A549 (cell line): ENCODE results near the gene ARIH2. TPM values are rescaled to one million over a fixed set of nuclear protein-coding genes. Genes with fewer than 3 reads are reported as not detected.

Experiments used
- ATAC-seq, 2 experiments: fragments of 200-7000 bp in 1 of 2; fragments of >200 bp in 1 of 2; cut with Nextera tagmentation in 1 of 2; cut with Tn5 transposase in 1 of 2; 3 replicates each; pipeline versions ENCODE4 v1.8.0 to v1.9.1; 2018 to 2020; ENCODE audit warnings: mild to moderate bottlenecking in 1 of 2, moderate library complexity in 1 of 2
- CTCF ChIA-PET: fragments of 300-600 bp; sonication (Branson Sonifier 250); formaldehyde crosslinking; extraction: SDS; loops from one replicate; lab custom pipeline; 2021; ENCODE audit warnings: antibody characterized with exemption, inconsistent platforms; lab: Yijun Ruan, JAX
- POLR2A ChIA-PET: fragments of 350-600 bp; formaldehyde crosslinking; extraction: SDS; loops from one replicate; lab custom pipeline; 2021; ENCODE audit warnings: antibody characterized with exemption, inconsistent platforms; lab: Yijun Ruan, JAX
- DNase-seq, 2 experiments: peaks; one replicate each; pipeline versions ENCODE4 v3.0.0 to v3.0.0-alpha.2; 2011 to 2016; ENCODE audit warnings: low read depth in 1 of 2, low spot score in 1 of 2
- FAIRE-seq: peaks from 2 replicates; lab custom pipeline; 2011; peaks lifted over from hg19 to GRCh38; lab: Jason Lieb, UNC
- H3K27ac ChIP-seq, 2 experiments: fragments of >200 bp; sonication (Bioruptor Twin); formaldehyde crosslinking; 3 replicates each; pipeline ENCODE4 v1.5.1; 2016 to 2017
- H3K4me1 ChIP-seq: fragments of >200 bp; sonication (Bioruptor Twin); formaldehyde crosslinking; 3 replicates; pipeline ENCODE4 v1.6.1; 2016
- H3K4me2 ChIP-seq: fragments of >200 bp; sonication (Bioruptor Twin); formaldehyde crosslinking; 3 replicates; pipeline ENCODE4 v1.6.1; 2016
- H3K4me3 ChIP-seq: fragments of >200 bp; sonication (Bioruptor Twin); formaldehyde crosslinking; 3 replicates; pipeline ENCODE4 v1.5.1; 2016
- H3K9me3 ChIP-seq: fragments of >200 bp; sonication (Bioruptor Twin); formaldehyde crosslinking; 3 replicates; pipeline ENCODE4 v1.6.1; 2016
- ATOH8 ChIP-seq: fragments of 250-450 bp; sonication (Bioruptor Pico); IDR thresholded peaks from 2 replicates; pipeline ENCODE4 v1.5.0; 2020; ENCODE audit warnings: low read depth, mild to moderate bottlenecking, moderate library complexity
- BHLHE40 ChIP-seq: IDR thresholded peaks from 2 replicates; pipeline ENCODE4 v1.6.1; 2012; ENCODE audit warnings: low read depth, low read length, inconsistent platforms
- CHD2 ChIP-seq: fragments of 150-350 bp; IDR thresholded peaks from 2 replicates; pipeline ENCODE4 v1.6.1; 2014; ENCODE audit warnings: low read length; ENCODE audit not compliant: partially characterized antibody
- CHD4 ChIP-seq: fragments of 200-600 bp; sonication (generic); IDR thresholded peaks from 2 replicates; pipeline ENCODE4 v1.6.1; 2016; ENCODE audit warnings: antibody characterized with exemption, mild to moderate bottlenecking, borderline replicate concordance
- CTCF ChIP-seq: fragments of >200 bp; sonication (Bioruptor Twin); formaldehyde crosslinking; IDR thresholded peaks from 3 replicates; pipeline ENCODE4 v1.5.1; 2016
- E2F6 ChIP-seq: IDR thresholded peaks from 2 replicates; pipeline ENCODE4 v1.6.1; 2012; ENCODE audit warnings: low read depth, borderline replicate concordance
- EHMT2 ChIP-seq: fragments of 200-600 bp; sonication (generic); IDR thresholded peaks from 2 replicates; pipeline ENCODE4 v1.6.1; 2016; ENCODE audit warnings: antibody characterized with exemption, low read depth, mild to moderate bottlenecking, moderate library complexity
- ESRRA ChIP-seq: fragments of 150-350 bp; IDR thresholded peaks from 2 replicates; pipeline ENCODE4 v1.6.1; 2014; ENCODE audit warnings: mild to moderate bottlenecking, low read length, borderline replicate concordance
- FOSL2 ChIP-seq, 2 experiments: fragments of 450-650 bp in 1 of 2; fragments of >200 bp in 1 of 2; sonication (Bioruptor Twin) in 1 of 2; formaldehyde crosslinking; IDR thresholded peaks; 2 replicates each; pipeline versions ENCODE4 v1.5.0 to v1.6.1; 2016 to 2020; ENCODE audit warnings: mild to moderate bottlenecking in 1 of 2, moderate library complexity in 1 of 2
- GATA3 ChIP-seq: IDR thresholded peaks from 2 replicates; pipeline ENCODE4 v1.6.1; 2012; ENCODE audit warnings: borderline replicate concordance
- HEYL ChIP-seq: fragments of 250-450 bp; sonication (Bioruptor Pico); IDR thresholded peaks from 2 replicates; pipeline ENCODE4 v1.8.0; 2021; ENCODE audit warnings: mild to moderate bottlenecking, moderate library complexity
- HOXB13 ChIP-seq: fragments of 250-450 bp; sonication (Bioruptor Pico); IDR thresholded peaks from 2 replicates; pipeline ENCODE4 v1.5.0; 2020; ENCODE audit warnings: low read depth, mild to moderate bottlenecking, moderate library complexity
- HOXB5 ChIP-seq: fragments of 250-450 bp; sonication (Bioruptor Pico); IDR thresholded peaks from 2 replicates; pipeline ENCODE4 v1.5.0; 2020; ENCODE audit warnings: mild to moderate bottlenecking, moderate library complexity
- JUNB ChIP-seq: fragments of >200 bp; sonication (Bioruptor Twin); formaldehyde crosslinking; IDR thresholded peaks from 2 replicates; pipeline ENCODE4 v1.6.1; 2016
- MAX ChIP-seq: IDR thresholded peaks from 2 replicates; pipeline ENCODE4 v1.6.1; 2012
- MAZ ChIP-seq: fragments of 150-350 bp; IDR thresholded peaks from 2 replicates; pipeline ENCODE4 v1.6.1; 2014; ENCODE audit warnings: antibody characterized with exemption, low read depth, low read length, borderline replicate concordance
- NFE2L2 ChIP-seq: fragments of 150-350 bp; conservative IDR thresholded peaks from 2 replicates; pipeline ENCODE4 v1.6.1; 2014; ENCODE audit warnings: low read length
- NPAS2 ChIP-seq: fragments of 250-450 bp; sonication (Bioruptor Pico); IDR thresholded peaks from 2 replicates; pipeline ENCODE4 v1.8.0; 2022; ENCODE audit warnings: mild to moderate bottlenecking, moderate library complexity, borderline replicate concordance
- PBX3 ChIP-seq: IDR thresholded peaks from 2 replicates; pipeline ENCODE4 v1.6.1; 2012
- REST ChIP-seq: fragments of 200-600 bp; sonication (generic); IDR thresholded peaks from 2 replicates; pipeline ENCODE4 v1.6.1; 2016; ENCODE audit warnings: antibody characterized with exemption, mild to moderate bottlenecking, moderate library complexity
- SREBF2 ChIP-seq: fragments of 450-650 bp; IDR thresholded peaks from 2 replicates; pipeline ENCODE4 v1.6.1; 2014; ENCODE audit warnings: mild to moderate bottlenecking, moderate library complexity
- ZC3H11A ChIP-seq: fragments of 450-650 bp; IDR thresholded peaks from 2 replicates; pipeline ENCODE4 v1.6.1; 2014; ENCODE audit warnings: antibody characterized with exemption, mild to moderate bottlenecking
- ZFP36 ChIP-seq: fragments of 450-650 bp; IDR thresholded peaks from 2 replicates; pipeline ENCODE4 v1.6.1; 2014; ENCODE audit warnings: borderline replicate concordance; ENCODE audit not compliant: partially characterized antibody
- ZSCAN20 ChIP-seq: fragments of 250-450 bp; sonication (Bioruptor Pico); IDR thresholded peaks from 2 replicates; pipeline ENCODE4 v1.8.0; 2022; ENCODE audit warnings: mild to moderate bottlenecking, moderate library complexity
- WGBS: methylation state at CpG from one replicate; pipeline ENCODE4 v1.1.6; 2017; ENCODE audit errors: missing lambda C conversion rate; 5-methylcytosine and 5-hydroxymethylcytosine counted together
- polyA plus RNA-seq, 4 experiments: library from polyadenylated mRNA; depleted of rRNA in 3 of 4; stranded (reverse); fragments of >200 nt; fragmentation: RNase III in 1 of 4; extraction: RNeasy Plus Mini Kit Qiagen cat#74134 plus additional on column Dnase treatment in 1 of 4; gene quantifications; 2 replicates in 3 of 4; 3 replicates in 1 of 4; pipeline ENCODE4 v1.2.3, GENCODE V29; 2011 to 2017

The ARIH2 gene
- polyA plus RNA-seq, 2 of the 4 experiments (the other 2 are of a cell fraction): 52.4 to 88.8 TPM

GRCh38 chr3:49006408-49007067 is 87.9 kb downstream of the ARIH2 start:
- TF ChIP-seq HOXB13: no peak
- TF ChIP-seq CHD2: no peak
- no peak for TF ChIP-seq MAZ
- 0 out of 2 replicates have a peak, but pooled peaks have one; percentile 17 for TF ChIP-seq PBX3
- TF ChIP-seq JUNB: no peak
- H3K4me2 ChIP-seq: peak overlapping the region; percentile 99
- peaks cover 21% of the 10 kb centered on the region; the same call in 2 of the 3 replicates for H3K4me1 ChIP-seq
- H3K27ac ChIP-seq: peak overlapping the region; percentile 98 to 100
- 5% methylated on average over 8 of the region's 32 CpGs for WGBS
- FAIRE-seq: no peak
- POLR2A ChIA-PET: interaction anchor here (0.8 to 4.1 kb wide), 12 partner anchors 9 to 174 kb away, joined by 3 to 57 read pairs (median 6); partner anchors contain the start of genes ARIH2, DALRD3, IMPDH2 and NDUFAF3
- peak overlapping the region; percentile 100 for H3K4me3 ChIP-seq
- H3K9me3 ChIP-seq: no peaks in the 10 kb centered on the region
- CTCF ChIA-PET: interaction anchor here (0.5 to 30.1 kb wide), 5 partner anchors 12 to 473 kb away, joined by 3 to 385 read pairs (median 3); partner anchors contain the start of genes DALRD3, NDUFAF3 and P4HTM
- ATAC-seq: peak; percentile 5 to 12; a peak in 4 of 6 replicates
- DNase-seq: no peak

- ChIA-PET CTCF (interaction anchor here (0.5 to 30.1 kb wide), 6 partner anchors 12 to 472 kb away, joined by 3 to 385 read pairs (median 4); partner anchors contain the start of genes DALRD3, NDUFAF3 and P4HTM), POLR2A (interaction anchor here (0.8 to 4.1 kb wide), 12 partner anchors 10 to 175 kb away, joined by 3 to 57 read pairs (median 6); partner anchors contain the start of genes ARIH2, DALRD3, IMPDH2 and NDUFAF3)
- DNase-seq (peak; percentile 91 to 96), ATAC-seq (peak; percentile 83 to 94), FAIRE-seq (no peak)
- H3K27ac ChIP-seq: peak within 1 kb of the TSS; percentile 98 to 100
- H3K4me1 ChIP-seq: peaks cover 21% of the 10 kb centered on the region; the same call in 2 of the 3 replicates
- peak within 1 kb of the TSS; percentile 99 for H3K4me2 ChIP-seq
- peak within 1 kb of the TSS; percentile 100 for H3K4me3 ChIP-seq
- H3K9me3 ChIP-seq: no peaks in the 10 kb centered on the region
- 2% methylated on average over 18 of the region's 65 CpGs for WGBS
- TF ChIP-seq FOSL2 (IDR thresholded peaks at IDR 0.05) (no peak), FOSL2 (CRISPR knock-in tag; IDR thresholded peaks at IDR 0.05) (no peak), CHD2 (peak; percentile 93), HEYL (CRISPR knock-in tag) (no peak), NPAS2 (CRISPR knock-in tag) (no peak), ZSCAN20 (no peak), ZFP36 (no peak), ATOH8 (no peak), CHD4 (no peak), GATA3 (peak; percentile 48; the same call in 1 of the 2 replicates), ZC3H11A (no peak), EHMT2 (no peak), HOXB5 (peak; percentile 37; the same call in 1 of the 2 replicates), NFE2L2 (no peak), REST (peak; percentile 86), E2F6 (peak; percentile 49; the same call in 1 of the 2 replicates), ESRRA (no peak), MAX (peak; percentile 89), CTCF (peak; percentile 13; the same call in 2 of the 3 replicates), SREBF2 (no peak), BHLHE40 (peak; percentile 88)
Measured at GRCh38 chr3:49007068-49007770, 88.6 kb downstream of the ARIH2 start, which contains the start of gene WDR6. WDR6 (plus strand) TSS chr3:49007391; CDS start chr3:49007432, 41 bp downstream.
